Left lung (tissue), 10 donors: ENCODE data around the gene ABLIM3. TPM values are rescaled to one million over a fixed set of nuclear protein-coding genes. Genes with fewer than 3 reads are reported as not detected.

Experiments
- ATAC-seq: fragments of 200-7000 bp; cut with Tn5 transposase; one replicate; pipeline ENCODE4 v1.9.1; 2020; ENCODE audit warnings: moderate library complexity
- DNase-seq, 4 donors: peaks; one replicate each; pipeline ENCODE4 v3.0.0-alpha.2; 2013 to 2020
- H3K27ac ChIP-seq, 2 donors: fragments of 200-600 bp; sonication (generic) in 1 of 2; one replicate each; pipeline versions ENCODE4 v1.5.0 to v1.8.0; 2020 to 2021
- H3K27me3 ChIP-seq, 2 donors: fragments of 200-600 bp; sonication (generic) in 1 of 2; one replicate each; pipeline versions ENCODE4 v1.5.0 to v1.8.0; 2020 to 2021
- H3K36me3 ChIP-seq, 2 donors: fragments of 200-600 bp; sonication (generic) in 1 of 2; one replicate each; pipeline versions ENCODE4 v1.5.0 to v1.8.0; 2020 to 2021
- H3K4me1 ChIP-seq, 2 donors: fragments of 200-600 bp; one replicate each; pipeline ENCODE4 v1.8.0; 2021
- H3K4me3 ChIP-seq, 2 donors: fragments of 200-600 bp; sonication (generic) in 1 of 2; one replicate each; pipeline versions ENCODE4 v1.5.0 to v1.8.0; 2020 to 2021; ENCODE audit warnings: mild to moderate bottlenecking in 1 of 2
- H3K9me3 ChIP-seq, 2 donors: fragments of 200-600 bp; sonication (generic) in 1 of 2; one replicate each; pipeline versions ENCODE4 v1.5.0 to v1.8.0; 2020 to 2021
- CTCF ChIP-seq, 2 donors: fragments of 200-600 bp; sonication (generic) in 1 of 2; IDR thresholded peaks; one replicate each; pipeline versions ENCODE4 v1.5.0 to v1.8.0; 2021; ENCODE audit warnings: antibody characterized with exemption in 2 of 2
- intact Hi-C, 2 donors: fragments of 100-400 bp; cut with DNase I; formaldehyde crosslinking; loops; one replicate each; pipeline versions ENCODE4 v1.11.2 to v1.14.2; 2022
- polyA plus RNA-seq, 6 donors: library from polyadenylated mRNA; unstranded; fragments of 120-200 nt; gene quantifications; one replicate each; pipeline ENCODE4 v1.2.1, GENCODE V29; 2013; ENCODE audit not compliant: insufficient read length in 6 of 6
- total RNA-seq, 2 donors: library from RNA; stranded (reverse); fragmentation: NEBNext Ultra II Directional; extraction: Animal tissue kit (Norgen Biotek cat#: 25700); gene quantifications; one replicate each; pipeline ENCODE4 v1.2.1, GENCODE V29; 2021
- donor health status: DM: no; HTN: yes; CAD: no.
- donor health status: DM: no; HTN: no; CAD: no.

ABLIM3 gene
- total and polyA plus RNA-seq, 8 donors = 33.2 to 145 (median 108) TPM

DNA sequence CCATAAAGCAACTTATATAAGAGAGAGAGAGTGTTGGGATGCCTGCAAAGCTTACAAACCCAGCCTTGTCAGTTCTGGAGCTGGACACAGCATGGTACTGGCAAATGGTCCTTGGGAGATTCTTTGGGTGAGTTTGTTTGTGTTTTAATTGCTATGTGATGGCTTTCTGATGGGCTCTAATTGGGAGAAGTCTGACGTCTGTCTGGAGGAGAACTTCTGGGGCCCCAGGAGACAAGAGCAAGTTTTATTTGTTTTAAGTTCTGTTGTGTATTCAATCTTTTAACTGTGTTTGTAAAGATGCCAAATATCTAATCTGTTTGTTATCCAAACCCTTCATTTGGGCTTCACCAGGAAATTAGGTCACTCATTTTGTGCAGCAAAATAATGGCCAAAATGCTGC is 80.0 kb downstream of the ABLIM3 start:
- peak overlapping the region; percentile 22 to 57 for H3K27ac ChIP-seq
- no peaks in the 10 kb centered on the region for H3K27me3 ChIP-seq
- no peaks in the 10 kb centered on the region for H3K9me3 ChIP-seq
- intact Hi-C loops = no loop called here
- TF ChIP-seq CTCF (IDR thresholded peaks at IDR 0.05) = no peak
- no peak overlapping the region for H3K4me3 ChIP-seq
- H3K36me3 ChIP-seq = no peaks in the 10 kb centered on the region
- ATAC-seq = no peak
- peaks cover 9 to 32% of the 10 kb centered on the region in 2 donors for H3K4me1 ChIP-seq
- peak in 2 of 4 donors; percentile 41 to 74 for DNase-seq

DNA sequence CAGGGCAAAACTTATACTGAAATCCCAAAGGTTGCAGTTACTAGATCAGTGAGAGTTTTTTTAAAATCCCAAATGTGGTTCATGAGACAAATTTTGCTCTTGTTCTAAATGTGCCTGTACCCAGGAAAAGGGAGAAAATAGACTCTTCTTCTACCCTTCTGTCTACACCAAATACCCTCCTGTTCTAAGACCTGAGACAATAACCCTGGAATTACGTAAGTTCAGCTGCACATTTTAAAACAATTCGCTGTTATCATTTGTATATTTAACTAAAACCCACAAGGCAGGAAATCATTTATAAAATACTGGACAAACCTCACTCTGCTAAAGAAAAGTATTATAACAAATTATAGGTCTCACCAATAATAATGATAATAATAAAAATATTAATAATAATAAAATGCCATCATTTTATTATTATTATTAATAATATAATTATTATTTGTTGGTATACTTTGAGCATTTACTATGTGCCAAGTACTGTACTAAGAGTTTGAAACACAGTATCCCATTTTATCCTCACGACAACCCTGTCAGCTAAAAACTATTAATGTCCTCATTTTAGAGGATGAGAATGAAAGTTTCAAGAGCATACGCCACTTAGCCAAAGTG is 80.5 kb downstream of the ABLIM3 start:
- no peak for DNase-seq
- Histone ChIP-seq H3K27ac (peak overlapping the region; percentile 22 to 57), H3K9me3 (no peaks in the 10 kb centered on the region), H3K27me3 (no peaks in the 10 kb centered on the region), H3K4me1 (peaks cover 9 to 28% of the 10 kb centered on the region in 2 donors), H3K4me3 (no peak overlapping the region), H3K36me3 (no peaks in the 10 kb centered on the region)
- intact Hi-C loops = no loop called here
- ATAC-seq = no peak
- TF ChIP-seq CTCF (IDR thresholded peaks at IDR 0.05) = no peak

DNA sequence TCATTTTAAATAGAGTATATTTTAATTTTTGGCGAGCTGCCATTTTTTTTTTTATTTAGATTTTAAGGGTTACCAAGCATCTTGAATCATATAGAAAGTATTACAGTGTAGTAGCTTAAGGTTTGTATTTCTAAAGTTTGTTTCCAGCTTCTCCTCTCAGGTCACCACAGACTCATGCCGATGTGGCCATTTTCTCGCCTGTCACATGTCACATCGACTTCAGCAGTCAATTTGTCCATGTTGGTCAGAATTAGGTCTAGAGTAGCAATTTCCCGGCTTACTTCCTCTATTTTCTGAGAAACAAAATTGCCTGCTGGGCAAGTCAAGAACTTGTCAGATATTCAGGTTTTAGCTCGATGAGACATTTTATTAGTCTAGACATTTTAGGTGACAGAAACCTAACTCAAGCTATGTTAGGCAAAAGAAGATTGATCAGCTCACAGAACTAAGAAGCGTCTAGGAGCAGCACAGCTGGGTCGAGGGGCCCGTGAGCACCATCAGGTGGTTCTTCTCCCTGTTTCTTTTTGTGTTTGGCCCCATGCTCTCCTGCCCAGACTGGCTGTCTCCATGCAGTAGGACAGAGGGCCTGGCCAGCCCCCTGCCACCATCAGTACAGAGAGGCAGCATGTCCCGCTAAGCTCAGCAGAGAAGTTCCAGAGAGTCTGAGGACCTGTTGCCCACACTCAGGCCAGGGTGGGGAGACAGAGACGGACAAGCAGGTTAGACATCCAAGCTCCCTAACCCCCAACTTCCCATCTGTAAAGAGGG is 82.0 kb downstream of the ABLIM3 start:
- H3K27ac ChIP-seq = peak overlapping the region in 1 of 2 donors; percentile 49
- no peaks in the 10 kb centered on the region for H3K9me3 ChIP-seq
- intact Hi-C loops = no loop called here
- no peak for TF ChIP-seq CTCF (IDR thresholded peaks at IDR 0.05)
- no peaks in the 10 kb centered on the region for H3K27me3 ChIP-seq
- no peaks in the 10 kb centered on the region for H3K36me3 ChIP-seq
- ATAC-seq (peak; percentile 28), DNase-seq (no peak)
- H3K4me3 ChIP-seq = no peak overlapping the region
- H3K4me1 ChIP-seq = peaks cover 9 to 38% of the 10 kb centered on the region in 2 donors

- Histone ChIP-seq H3K27me3 (no peaks in the 10 kb centered on the region), H3K36me3 (no peaks in the 10 kb centered on the region), H3K4me1 (peaks cover 15 to 48% of the 10 kb centered on the region in 2 donors), H3K27ac (no peak overlapping the region), H3K9me3 (no peaks in the 10 kb centered on the region), H3K4me3 (no peak overlapping the region)
- DNase-seq = no peak
- intact Hi-C loops = no loop called here
- peak; percentile 34 for ATAC-seq
- TF ChIP-seq CTCF (IDR thresholded peaks at IDR 0.05) = no peak
Measured at GRCh38 chr5:149224282-149224681, 83.0 kb downstream of the ABLIM3 start.

DNA sequence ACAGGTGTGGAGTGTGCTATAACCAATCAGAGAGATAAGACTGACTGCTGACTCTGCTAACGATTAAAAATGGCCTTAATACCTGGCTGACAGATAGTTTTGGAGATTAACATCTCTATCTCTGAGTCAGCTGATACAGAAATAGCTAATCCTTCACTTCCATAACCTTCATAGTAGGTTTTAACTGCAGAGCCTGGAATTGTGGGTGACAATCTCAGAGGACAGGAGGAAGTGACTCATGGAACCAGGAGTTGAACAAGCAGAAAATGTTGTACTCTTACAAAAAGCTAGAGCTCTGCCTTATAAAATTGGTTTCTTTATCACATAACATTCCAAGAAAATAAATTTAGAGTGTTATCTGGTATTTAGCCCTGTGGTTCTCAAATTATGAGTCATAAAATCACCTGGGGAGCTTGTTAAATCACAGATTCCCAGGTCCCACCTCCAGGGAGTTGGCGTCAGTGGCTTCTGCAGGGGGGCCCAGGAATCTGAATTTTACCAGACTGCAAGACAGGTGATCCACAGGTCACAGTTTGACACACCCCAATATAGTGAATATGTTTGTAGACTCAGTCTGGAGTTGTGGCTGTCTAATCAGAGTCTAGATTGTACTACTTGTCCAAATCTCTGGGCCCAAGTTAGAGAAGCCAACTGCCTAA is 86.0 kb downstream of the ABLIM3 start:
- no peaks in the 10 kb centered on the region for H3K36me3 ChIP-seq
- peaks cover 6 to 37% of the 10 kb centered on the region in 2 donors for H3K4me1 ChIP-seq
- H3K27me3 ChIP-seq = no peaks in the 10 kb centered on the region
- no peak for ATAC-seq
- no peak for DNase-seq
- H3K9me3 ChIP-seq = no peaks in the 10 kb centered on the region
- no peak overlapping the region for H3K4me3 ChIP-seq
- TF ChIP-seq CTCF (IDR thresholded peaks at IDR 0.05) = no peak
- H3K27ac ChIP-seq = peak overlapping the region in 1 of 2 donors; percentile 11
- intact Hi-C loops = loop anchor here in 1 of 2 donors (5.0 kb wide), 1 partner anchor 85 kb away; the partner anchor contains the start of gene ABLIM3
